GM23248 (cell line): ENCODE results near the gene AKAP12. TPM values are rescaled to one million over a fixed set of nuclear protein-coding genes. Genes with fewer than 3 reads are reported as not detected.

Experiments
- DNase-seq: peaks from one replicate; pipeline ENCODE4 v3.0.0-alpha.2; 2015
- H2AFZ ChIP-seq: fragments of 200-600 bp; sonication (generic); 2 replicates; pipeline ENCODE4 v1.6.1; 2016; ENCODE audit warnings: antibody characterized with exemption
- H3F3A ChIP-seq: fragments of 200-600 bp; sonication (generic); 2 replicates; pipeline ENCODE4 v1.6.1; 2016; ENCODE audit warnings: mild to moderate bottlenecking, antibody characterized with exemption, mixed run types; ENCODE audit not compliant: insufficient read depth
- H3K27ac ChIP-seq: fragments of 200-600 bp; sonication (generic); 2 replicates; pipeline ENCODE4 v1.5.1; 2016; ENCODE audit warnings: mild to moderate bottlenecking
- H3K27me3 ChIP-seq: fragments of 200-600 bp; sonication (generic); replicated peaks from 2 replicates; pipeline ENCODE4 v1.6.1; 2016; ENCODE audit warnings: mild to moderate bottlenecking; ENCODE audit not compliant: insufficient read depth
- H3K36me3 ChIP-seq: fragments of 200-600 bp; sonication (generic); 2 replicates; pipeline ENCODE4 v1.6.1; 2016; ENCODE audit warnings: low read depth, mild to moderate bottlenecking
- H3K4me1 ChIP-seq: fragments of 200-600 bp; sonication (generic); 2 replicates; pipeline ENCODE4 v1.6.1; 2016; ENCODE audit warnings: mild to moderate bottlenecking; ENCODE audit not compliant: insufficient read depth
- H3K4me2 ChIP-seq: fragments of 200-600 bp; sonication (generic); one replicate; pipeline ENCODE4 v1.6.1; 2016; ENCODE audit warnings: mild to moderate bottlenecking; ENCODE audit not compliant: unreplicated experiment
- H3K4me3 ChIP-seq: fragments of 200-600 bp; sonication (generic); 2 replicates; pipeline ENCODE4 v1.5.1; 2016; ENCODE audit warnings: mild to moderate bottlenecking
- H3K79me2 ChIP-seq: fragments of 200-600 bp; sonication (generic); 2 replicates; pipeline ENCODE4 v1.6.1; 2016; ENCODE audit warnings: mild to moderate bottlenecking; ENCODE audit not compliant: insufficient read depth
- H3K9ac ChIP-seq: fragments of 200-600 bp; sonication (generic); 2 replicates; pipeline ENCODE4 v1.6.1; 2016; ENCODE audit warnings: mild to moderate bottlenecking
- H3K9me2 ChIP-seq: fragments of 200-600 bp; sonication (generic); 2 replicates; pipeline ENCODE4 v1.6.1; 2016; ENCODE audit warnings: mixed run types, mild to moderate bottlenecking, moderate library complexity; ENCODE audit not compliant: insufficient read depth
- H3K9me3 ChIP-seq: fragments of 200-600 bp; sonication (generic); one replicate; pipeline ENCODE4 v1.6.1; 2017; ENCODE audit warnings: low read depth
- H4K20me1 ChIP-seq: fragments of 200-600 bp; sonication (generic); 2 replicates; pipeline ENCODE4 v1.6.0; 2016; ENCODE audit not compliant: insufficient read depth
- EZH2 ChIP-seq: fragments of 200-600 bp; sonication (generic); IDR thresholded peaks from 2 replicates; pipeline ENCODE4 v1.6.1; 2018; ENCODE audit warnings: antibody characterized with exemption, mild to moderate bottlenecking; ENCODE audit not compliant: insufficient read depth, poor library complexity, severe bottlenecking
- EZH2phosphoT487 ChIP-seq: fragments of 200-600 bp; sonication (generic); IDR thresholded peaks from 2 replicates; pipeline ENCODE4 v1.6.1; 2018; ENCODE audit warnings: antibody characterized with exemption, moderate library complexity, mild to moderate bottlenecking, low read depth; ENCODE audit not compliant: insufficient read depth
- WGBS, 2 experiments: methylation state at CpG; one replicate each; pipeline ENCODE4 v1.1.6; 2015 to 2017; ENCODE audit warnings: low lambda C conversion rate in 2 of 2, low coverage in 1 of 2; ENCODE audit errors: missing lambda C conversion rate in 2 of 2; 5-methylcytosine and 5-hydroxymethylcytosine counted together
- in situ Hi-C: fragments of 300-500 bp; cut with MboI; formaldehyde crosslinking; loops from 2 replicates; pipeline ENCODE4 v1.15.0; 2020
- polyA plus RNA-seq: library from polyadenylated mRNA; unstranded; fragments of >200 nt; fragmentation: Nextera tagmentation; extraction: Ambion mirVana; gene quantifications from 2 replicates; pipeline ENCODE4 v1.2.1, GENCODE V29; 2016
- total RNA-seq: library from RNA; depleted of rRNA; stranded (reverse); fragments of >200 nt; shearing (Covaris generic); gene quantifications from 2 replicates; pipeline ENCODE4 v1.2.3, GENCODE V29; 2014

Gene AKAP12
- total and polyA plus RNA-seq, 2 experiments from 2014 or later, result 15.7 to 24.6 TPM

DNA sequence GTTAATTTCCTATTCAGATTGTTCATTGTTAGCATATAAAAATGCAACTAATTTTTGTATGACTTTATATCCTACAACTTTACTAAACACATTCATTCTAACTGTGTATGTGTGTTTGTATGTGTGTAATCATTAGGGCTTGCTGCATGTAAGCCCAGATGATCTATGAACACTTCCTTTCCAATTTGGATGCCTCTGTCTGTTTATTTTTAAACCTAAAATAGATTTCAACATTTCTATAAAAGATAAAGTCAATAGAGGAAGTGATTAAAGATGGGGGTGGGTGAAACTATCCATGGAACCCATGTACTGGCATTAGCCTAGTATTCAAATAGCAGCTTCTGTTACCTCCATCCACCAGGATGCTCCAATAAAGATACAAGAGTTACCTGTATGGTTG, 15.7 kb upstream of the AKAP12 start:
- H3K27me3 ChIP-seq, result no peaks in the 10 kb centered on the region
- TF ChIP-seq EZH2, result no peak
- no peak for DNase-seq
- no peaks in the 10 kb centered on the region for H3K9me2 ChIP-seq
- H2AFZ ChIP-seq, result no peak overlapping the region
- no peaks in the 10 kb centered on the region for H3K79me2 ChIP-seq
- no peak overlapping the region for H3K27ac ChIP-seq
- H3F3A ChIP-seq, result no peaks in the 10 kb centered on the region
- H3K9me3 ChIP-seq, result no peaks in the 10 kb centered on the region
- no peaks in the 10 kb centered on the region for H3K4me1 ChIP-seq
- H3K4me2 ChIP-seq, result no peak overlapping the region
- no peak overlapping the region for H3K4me3 ChIP-seq
- no peak overlapping the region for H3K9ac ChIP-seq
- H3K36me3 ChIP-seq, result no peaks in the 10 kb centered on the region
- in situ Hi-C loops, result no loop called here
- no peaks in the 10 kb centered on the region for H4K20me1 ChIP-seq

- Histone ChIP-seq H3K79me2 (no peaks in the 10 kb centered on the region), H3K27me3 (no peaks in the 10 kb centered on the region), H3K9me3 (no peaks in the 10 kb centered on the region), H3K27ac (no peak overlapping the region), H3K4me3 (no peak overlapping the region), H3K4me2 (no peak overlapping the region), H3K36me3 (no peaks in the 10 kb centered on the region), H3K9ac (no peak overlapping the region), H4K20me1 (no peaks in the 10 kb centered on the region), H3K9me2 (no peaks in the 10 kb centered on the region), H3F3A (no peaks in the 10 kb centered on the region), H2AFZ (no peak overlapping the region), H3K4me1 (no peaks in the 10 kb centered on the region)
- TF ChIP-seq EZH2phosphoT487, result no peak
- TF ChIP-seq EZH2, result no peak
- WGBS, 2 experiments, result 95 to 96% methylated on average over 11 of the region's 11 CpGs
- no peak for DNase-seq
- in situ Hi-C loops, result no loop called here
Measured at GRCh38 chr6:151225919-151226318, 13.8 kb upstream of the AKAP12 start.

- Histone ChIP-seq H3K4me1 (no peaks in the 10 kb centered on the region), H3K9ac (no peak overlapping the region), H3K4me2 (no peak overlapping the region), H3K27me3 (no peaks in the 10 kb centered on the region), H3K9me2 (no peaks in the 10 kb centered on the region), H3K36me3 (no peaks in the 10 kb centered on the region), H2AFZ (no peak overlapping the region), H3K9me3 (no peaks in the 10 kb centered on the region), H3K4me3 (no peak overlapping the region), H4K20me1 (no peaks in the 10 kb centered on the region), H3K79me2 (no peaks in the 10 kb centered on the region), H3K27ac (no peak overlapping the region), H3F3A (no peaks in the 10 kb centered on the region)
- DNase-seq, result no peak
- in situ Hi-C loops, result no loop called here
- 83 to 91% methylated on average over 3 of the region's 3 CpGs for WGBS, 2 experiments
- TF ChIP-seq EZH2, result no peak
- TF ChIP-seq EZH2phosphoT487, result no peak
Measured at GRCh38 chr6:151228788-151229400, 10.9 kb upstream of the AKAP12 start.

GRCh38 chr6:151229401-151230276, 10.1 kb upstream of the AKAP12 start:
- H3K9ac ChIP-seq, result no peak overlapping the region
- 64 to 65% methylated on average over 11 of the region's 11 CpGs for WGBS, 2 experiments
- H3K79me2 ChIP-seq, result no peaks in the 10 kb centered on the region
- no peaks in the 10 kb centered on the region for H3K4me1 ChIP-seq
- H3K9me2 ChIP-seq, result no peaks in the 10 kb centered on the region
- H3K4me2 ChIP-seq, result no peak overlapping the region
- no peaks in the 10 kb centered on the region for H3K9me3 ChIP-seq
- no peak for TF ChIP-seq EZH2
- TF ChIP-seq EZH2phosphoT487, result no peak
- no peak overlapping the region for H3K4me3 ChIP-seq
- DNase-seq, result no peak
- no peaks in the 10 kb centered on the region for H3K27me3 ChIP-seq
- no peak overlapping the region for H3K27ac ChIP-seq
- in situ Hi-C loops, result no loop called here
- H3F3A ChIP-seq, result no peaks in the 10 kb centered on the region
- H2AFZ ChIP-seq, result no peak overlapping the region
- H3K36me3 ChIP-seq, result no peaks in the 10 kb centered on the region
- H4K20me1 ChIP-seq, result no peaks in the 10 kb centered on the region
